HG03457 (cell line): ENCODE data around the gene ARMH1.

Experiments
- ATAC-seq: cut with Tn5 transposase; IDR thresholded peaks from one replicate; pipeline ENCODE4 v1.9.1; 2021; ENCODE audit warnings: moderate number of reproducible peaks; ENCODE audit not compliant: unreplicated experiment

The ARMH1 gene

DNA sequence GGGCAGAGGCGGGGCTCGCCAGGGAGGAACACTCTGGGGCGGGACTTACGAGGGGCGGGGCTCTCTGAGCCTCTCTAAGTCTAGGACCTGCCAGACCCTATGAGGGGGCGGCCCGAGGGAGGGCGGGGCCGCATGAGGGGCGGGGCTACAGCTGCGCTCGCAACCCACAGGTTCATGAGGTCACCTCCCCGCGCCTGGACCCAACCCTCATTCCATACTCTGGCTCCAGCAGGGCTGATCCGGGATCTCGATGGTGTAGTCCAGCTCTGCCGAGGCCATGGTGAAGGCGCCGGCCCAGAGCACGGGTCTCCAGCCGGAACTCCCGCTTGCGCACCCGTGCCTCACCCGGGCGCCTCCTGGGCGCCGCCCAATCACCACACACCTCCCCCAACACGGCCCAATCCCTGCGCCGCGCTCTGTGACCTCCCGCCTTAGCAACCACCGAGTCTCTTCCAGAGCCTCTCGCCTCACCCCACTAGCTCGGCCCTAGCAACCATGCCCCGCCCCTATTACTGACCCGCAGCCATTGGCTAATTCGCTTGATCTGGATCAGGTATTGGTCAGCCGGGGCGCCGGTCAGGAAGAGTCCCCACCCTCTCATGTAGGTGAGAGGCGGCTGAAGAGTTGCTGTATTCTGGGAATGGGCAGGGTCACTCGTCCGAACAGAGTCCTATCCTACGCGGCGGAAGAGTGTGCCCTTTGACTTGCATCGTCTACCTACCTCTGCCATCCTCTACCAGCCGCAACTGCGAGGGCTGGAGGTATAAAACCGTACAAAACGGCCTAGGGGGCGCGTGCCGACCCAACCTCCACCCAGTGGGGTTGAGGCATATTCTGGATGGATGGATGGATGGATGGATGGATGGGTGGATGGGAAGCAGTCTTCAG is at the start of gene ARMH1, which contains the start of gene TMEM53:
ARMH1 (plus strand) TSS at position 602 of the 888 bp plus-strand sequence. CDS start 14,984 bp downstream, outside the sequence.
TMEM53 (minus strand) TSS at position 369 of the 888 bp plus-strand sequence; CDS start at position 279, 90 bp downstream.
- ATAC-seq: peak; percentile 87

DNA sequence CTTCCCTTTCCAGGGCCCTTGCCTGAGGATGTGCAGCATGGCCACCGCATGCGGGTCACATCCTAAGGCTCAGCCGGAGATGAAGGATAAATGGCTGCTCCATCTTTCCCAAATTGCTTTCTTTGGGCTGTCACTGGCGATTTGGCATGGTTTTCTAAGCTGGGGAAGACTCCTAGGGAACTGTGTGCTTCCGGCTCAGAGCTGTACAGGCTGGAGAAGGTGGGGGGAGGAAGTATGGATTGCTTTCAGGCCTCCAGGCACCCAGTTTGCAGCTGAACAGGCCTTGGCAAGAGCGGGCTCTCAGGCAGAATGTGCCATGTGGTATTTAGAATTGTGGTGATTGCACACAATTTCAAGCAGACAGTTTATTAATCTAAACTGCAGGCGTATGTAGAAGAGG is 49.2 kb upstream of the ARMH1 start:
- no peak for ATAC-seq

DNA sequence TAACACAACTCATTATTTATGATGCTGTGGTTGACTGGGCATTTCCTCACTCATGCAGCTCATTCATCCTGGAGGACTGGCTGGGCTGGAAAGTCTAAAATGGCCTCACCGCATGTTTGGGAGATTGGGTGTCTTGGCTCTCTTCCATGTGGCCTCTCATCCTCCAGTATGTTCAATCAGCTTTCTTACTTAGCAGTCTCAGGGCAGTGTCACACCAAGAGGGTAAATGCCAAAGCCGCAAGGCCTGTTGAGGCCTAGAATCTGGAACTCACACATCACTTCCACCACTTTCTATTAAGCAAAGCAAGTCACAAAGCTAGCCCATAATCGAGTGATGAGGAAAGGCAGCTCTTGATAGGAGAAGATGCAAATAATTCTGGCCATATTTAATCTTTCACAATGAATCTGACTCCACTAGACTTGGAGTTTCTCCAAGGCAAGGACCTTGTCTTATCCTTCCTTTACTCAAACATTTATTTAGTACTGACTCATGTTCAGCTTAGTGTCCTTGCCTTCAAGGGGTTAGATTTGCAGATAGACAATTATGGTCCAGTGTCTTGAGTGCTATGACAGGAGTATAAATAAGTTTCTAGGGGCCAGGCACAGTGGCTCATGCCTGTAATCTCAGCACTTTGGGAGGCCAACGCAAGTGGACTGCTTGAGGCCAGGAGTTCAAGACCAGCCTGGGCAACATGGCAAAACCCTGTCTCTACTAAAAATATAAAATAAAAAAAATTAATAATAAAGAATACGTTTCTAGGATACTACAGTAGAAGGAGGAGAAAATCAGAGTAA is 45.4 kb upstream of the ARMH1 start:
- no peak for ATAC-seq

DNA sequence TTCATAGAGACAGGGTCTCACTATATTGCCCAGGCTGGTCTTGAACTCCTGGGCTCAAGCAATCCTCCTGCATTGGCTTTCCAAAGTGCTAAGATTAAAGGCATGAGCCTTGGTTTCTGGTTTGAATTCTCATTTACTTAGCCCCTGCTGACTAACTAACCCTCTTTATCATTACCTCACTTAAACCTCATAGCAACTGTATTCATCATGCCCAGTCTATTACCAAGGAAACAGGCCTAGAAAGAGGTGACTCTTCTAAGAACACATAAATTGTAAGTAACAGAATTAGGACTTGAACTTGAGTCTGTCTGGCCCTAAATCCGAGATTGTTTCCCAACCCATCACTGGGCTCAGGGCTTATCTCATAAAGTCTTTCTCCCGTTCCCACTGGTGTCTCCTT is 44.4 kb upstream of the ARMH1 start:
- no peak for ATAC-seq

DNA sequence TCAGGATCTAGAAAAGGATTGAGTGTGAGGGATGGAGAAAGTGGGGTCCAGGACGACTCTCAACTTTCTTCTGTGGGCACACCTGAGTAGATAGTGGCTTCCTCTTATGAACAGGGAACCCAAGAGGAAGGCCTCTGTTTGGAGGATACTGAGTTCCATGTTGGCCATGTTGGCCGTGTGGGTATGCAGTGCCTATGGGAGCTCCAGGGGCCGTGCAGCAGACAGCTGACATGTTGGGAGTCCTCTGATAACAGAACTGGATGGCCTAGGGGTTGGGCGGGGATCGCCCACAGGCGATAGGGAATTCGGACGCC is 43.2 kb upstream of the ARMH1 start:
- ATAC-seq: peak; percentile 16

DNA sequence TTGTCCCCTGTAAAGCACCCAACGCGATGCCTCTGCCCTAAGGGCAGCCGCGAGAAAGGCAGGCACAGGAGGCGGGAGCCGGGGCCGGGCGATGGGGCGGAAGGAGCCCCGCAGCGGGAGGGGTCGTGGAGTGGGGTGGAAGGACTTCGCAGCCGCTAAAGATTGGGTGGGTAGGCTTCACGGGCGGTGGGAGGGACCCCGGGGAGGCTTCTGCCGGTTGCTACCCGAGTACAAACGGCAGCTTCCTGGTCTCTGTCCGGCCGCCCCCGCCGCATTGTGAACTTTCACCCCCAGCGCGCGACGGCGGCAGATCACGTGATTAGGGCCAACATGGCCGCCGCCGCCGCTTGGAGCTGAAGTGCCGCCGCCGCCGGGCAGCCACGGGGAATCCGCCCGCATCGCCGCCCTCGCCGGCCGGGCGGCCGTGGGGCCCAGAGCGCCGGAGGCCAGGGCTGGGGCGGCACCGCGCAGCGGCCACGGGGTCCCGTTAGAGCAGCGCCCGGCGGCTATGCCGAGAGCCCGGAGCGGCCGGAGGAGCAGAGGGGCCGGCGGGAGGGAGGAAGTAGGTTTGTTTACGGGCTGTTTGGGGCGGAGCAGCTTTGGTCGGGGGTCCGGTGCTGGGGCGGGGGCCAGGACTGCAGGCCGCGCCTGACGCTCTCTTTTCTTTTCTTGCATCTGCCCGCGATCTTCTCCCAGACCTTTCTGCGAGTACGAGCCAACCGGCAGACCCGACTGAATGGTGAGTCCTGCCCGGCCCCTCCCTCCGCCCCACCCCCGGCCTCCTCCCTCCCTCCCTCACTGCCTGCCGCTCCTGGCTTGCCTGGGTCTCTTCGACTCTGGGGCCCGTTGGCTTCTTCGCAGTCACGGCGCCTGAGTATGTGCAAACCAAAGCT is 42.6 kb upstream of the ARMH1 start:
- ATAC-seq: peak; percentile 45

DNA sequence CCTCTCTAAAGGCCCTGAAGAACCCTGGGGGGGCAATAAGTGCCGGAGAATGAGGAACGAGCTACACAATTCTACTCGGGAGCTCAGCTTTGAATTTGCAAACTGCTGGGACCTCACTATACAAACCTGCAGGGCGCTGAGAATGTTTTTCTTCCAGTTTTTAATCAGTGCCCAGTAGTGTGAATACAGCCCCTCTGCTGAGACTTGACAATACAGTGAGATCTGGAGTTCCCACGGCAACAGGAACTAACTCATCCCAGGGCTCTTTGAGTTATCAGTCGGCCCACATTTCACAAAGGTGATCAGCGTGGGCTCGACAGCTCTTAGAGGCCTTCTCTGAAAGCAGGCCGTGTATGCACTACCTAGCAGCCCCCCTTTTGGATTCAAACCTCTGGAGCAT is 41.9 kb upstream of the ARMH1 start:
- no peak for ATAC-seq

DNA sequence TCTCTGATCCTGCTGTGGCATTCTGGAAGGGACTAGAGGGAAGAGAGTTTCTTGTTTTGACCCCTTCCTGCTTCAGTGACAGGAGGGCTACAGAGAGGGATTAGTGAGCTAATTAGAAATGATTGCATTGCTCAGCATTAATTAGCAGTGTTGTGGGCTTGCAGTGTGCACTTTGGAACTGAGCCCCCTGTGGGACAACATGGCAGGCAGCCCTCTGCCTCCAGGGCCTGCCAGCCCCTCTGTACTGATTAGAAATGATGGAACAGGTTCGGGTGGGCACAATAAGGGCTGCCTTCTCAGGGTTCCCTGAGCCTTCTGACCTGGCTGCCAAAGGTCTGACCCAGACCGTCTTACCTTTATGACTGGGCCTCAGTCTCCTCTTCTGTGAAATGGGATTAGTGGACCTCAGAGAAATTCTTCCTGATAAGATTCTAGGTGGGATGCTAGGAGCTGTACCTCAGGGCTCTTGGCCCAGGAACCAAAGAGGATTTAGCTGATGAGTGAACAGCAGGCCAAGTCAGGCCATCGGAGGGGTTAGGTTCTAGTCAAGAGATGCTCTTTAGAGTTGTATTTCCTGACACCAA is 39.8 kb upstream of the ARMH1 start:
- ATAC-seq: no peak

DNA sequence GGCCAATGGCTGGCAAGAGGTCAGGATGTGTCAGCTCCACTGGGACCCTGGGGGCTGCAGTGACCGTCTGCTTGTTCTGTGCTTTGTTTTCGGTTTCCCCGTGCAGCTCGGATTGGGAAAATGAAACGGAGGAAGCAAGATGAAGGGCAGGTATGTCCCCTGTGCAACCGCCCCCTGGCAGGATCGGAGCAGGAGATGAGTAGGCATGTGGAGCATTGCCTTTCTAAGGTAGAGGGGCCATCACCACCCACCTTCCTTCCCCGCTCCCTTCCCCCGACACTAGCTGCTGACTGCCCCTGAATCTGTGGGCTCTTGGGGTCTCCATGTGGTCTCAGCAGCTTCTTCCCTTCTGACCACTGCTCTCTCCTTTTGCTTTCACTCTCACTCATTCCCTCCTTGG is 39.1 kb upstream of the ARMH1 start:
- no peak for ATAC-seq

DNA sequence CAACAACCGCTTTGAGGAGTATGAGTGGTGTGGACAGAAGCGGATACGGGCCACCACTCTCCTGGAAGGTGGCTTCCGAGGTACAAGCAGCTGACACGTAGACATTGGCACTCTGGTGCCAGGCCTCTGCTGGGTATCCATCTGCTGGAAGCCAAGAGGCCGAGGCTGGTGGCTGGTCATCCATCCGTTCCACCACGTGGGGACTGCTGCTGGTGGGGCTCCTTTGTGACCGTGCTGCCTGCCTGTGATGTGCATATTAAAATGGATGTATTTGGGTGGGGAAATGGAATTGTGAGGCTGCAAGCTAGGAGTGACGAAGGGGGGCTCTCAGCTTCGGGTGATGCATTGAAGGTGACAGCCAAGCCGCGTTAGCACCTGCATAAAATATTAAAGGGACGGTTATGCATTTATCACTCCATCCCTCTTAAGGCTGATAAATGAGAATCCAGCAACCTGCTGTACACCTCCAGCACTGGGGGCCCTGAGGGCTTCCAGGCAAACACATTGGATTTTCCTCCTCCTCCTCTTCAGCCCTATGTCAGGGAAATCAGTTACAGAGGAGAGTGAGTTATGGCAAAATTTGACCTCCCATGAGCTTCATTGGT is 38.3 kb upstream of the ARMH1 start:
- ATAC-seq: no peak

DNA sequence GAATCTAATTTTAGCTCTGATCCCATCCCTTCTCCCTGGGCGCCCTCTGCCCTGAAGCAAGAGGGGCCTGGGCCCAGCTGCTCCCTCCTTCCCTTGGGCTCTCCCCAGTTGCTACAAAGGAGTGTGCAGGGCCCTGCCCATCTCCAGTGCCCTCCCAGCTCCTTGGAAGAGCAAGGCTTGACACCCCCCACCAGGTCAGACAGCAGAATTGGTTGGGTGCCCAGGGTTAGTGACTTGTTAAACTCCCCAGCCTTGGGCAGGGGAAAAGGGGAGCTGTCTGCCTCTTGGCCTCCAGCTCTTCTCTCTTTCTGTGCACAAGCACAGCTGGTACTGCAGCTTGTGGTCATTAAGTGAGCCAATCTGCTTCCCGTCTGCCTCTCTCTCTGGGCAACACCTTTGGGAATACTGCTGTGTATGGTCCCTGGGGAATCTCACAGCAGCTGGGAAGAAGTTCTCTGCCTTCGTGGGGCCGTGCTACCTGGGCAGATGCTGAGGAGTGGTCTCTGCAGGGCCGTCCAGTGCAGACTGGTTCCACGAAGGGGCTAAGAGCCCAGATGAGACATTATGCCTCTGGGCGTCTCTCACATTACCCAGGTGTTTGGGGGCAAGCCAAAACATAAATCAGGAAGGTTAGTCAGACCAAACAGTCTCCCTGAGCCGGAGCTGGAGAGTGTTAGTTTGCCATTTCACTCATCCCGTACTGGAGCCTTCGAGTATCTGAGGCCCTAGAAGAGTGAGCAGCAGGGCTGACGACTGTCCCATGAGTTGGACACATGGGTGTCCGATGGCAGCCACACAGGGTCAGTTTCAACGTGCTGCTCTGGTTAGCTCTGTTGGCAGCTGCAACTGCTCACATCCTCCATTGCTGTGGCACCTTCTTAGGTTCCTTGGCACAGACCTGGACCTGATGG is 37.6 kb upstream of the ARMH1 start:
- ATAC-seq: no peak

DNA sequence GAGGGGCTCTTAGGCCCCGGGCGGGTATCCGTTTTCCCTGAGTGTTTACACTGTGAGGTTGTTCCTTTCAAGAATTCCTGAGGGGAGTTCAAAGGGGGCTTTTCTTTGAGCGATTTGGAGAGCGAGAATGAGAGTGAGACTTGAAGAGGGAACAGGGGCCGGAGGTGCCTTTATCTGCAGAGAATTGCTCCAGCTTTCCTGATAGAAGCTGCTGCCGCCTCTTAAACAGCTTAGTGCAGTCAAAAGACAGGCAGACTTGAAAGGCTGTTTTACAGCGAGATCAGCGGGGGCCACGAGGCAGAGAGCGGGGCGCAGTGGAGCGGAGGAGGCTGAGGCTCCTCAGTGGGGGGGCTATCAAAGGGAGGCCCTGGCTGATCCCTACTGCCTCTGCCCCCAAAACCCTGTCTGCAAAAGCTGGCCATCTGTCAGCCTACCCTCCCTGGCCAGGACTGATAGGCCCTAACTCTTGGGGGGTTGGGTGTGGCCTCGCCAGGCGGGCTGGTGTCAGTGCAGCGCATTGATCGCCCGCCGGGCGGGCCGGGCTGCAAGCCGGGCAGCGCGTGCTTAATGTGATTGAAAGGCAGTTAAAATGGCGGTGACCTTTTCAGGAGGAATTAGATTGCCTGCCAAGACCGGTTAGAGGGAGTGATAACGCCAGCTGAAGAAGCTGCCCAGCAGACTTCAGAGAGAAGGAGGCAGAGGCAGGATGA is 36.7 kb upstream of the ARMH1 start:
- ATAC-seq: no peak

DNA sequence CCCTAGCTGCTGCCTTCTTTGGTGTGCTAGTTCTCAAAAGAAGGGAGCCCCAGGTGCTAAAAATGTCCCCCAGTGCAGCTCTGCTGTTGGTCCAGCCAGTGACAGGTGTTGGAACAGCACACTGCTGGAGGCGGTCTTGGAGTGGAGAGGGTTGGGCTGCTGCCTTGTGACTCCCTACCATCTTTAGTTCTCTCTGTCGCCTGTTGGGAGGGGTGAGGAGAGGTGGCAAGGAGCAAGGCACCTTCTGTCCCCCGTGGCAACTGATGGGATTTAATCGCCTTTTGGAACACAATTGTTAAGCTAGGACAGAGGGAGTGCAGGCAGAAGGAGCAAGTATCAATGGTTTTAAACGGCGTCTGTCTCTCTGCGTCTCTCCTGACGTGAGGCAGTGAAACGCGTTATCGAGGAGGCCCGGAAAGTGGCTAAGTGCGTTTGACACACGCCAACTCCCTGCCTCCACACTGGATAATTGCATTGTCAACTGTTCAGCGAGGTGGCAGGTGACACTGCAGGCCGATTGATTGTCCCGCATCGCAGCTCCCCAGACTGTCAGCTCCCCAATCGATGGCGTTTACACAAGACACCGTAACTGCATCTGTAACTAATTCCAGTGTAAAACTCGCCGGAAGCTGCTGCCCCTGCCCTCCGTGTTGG is 34.2 kb upstream of the ARMH1 start:
- ATAC-seq: no peak

DNA sequence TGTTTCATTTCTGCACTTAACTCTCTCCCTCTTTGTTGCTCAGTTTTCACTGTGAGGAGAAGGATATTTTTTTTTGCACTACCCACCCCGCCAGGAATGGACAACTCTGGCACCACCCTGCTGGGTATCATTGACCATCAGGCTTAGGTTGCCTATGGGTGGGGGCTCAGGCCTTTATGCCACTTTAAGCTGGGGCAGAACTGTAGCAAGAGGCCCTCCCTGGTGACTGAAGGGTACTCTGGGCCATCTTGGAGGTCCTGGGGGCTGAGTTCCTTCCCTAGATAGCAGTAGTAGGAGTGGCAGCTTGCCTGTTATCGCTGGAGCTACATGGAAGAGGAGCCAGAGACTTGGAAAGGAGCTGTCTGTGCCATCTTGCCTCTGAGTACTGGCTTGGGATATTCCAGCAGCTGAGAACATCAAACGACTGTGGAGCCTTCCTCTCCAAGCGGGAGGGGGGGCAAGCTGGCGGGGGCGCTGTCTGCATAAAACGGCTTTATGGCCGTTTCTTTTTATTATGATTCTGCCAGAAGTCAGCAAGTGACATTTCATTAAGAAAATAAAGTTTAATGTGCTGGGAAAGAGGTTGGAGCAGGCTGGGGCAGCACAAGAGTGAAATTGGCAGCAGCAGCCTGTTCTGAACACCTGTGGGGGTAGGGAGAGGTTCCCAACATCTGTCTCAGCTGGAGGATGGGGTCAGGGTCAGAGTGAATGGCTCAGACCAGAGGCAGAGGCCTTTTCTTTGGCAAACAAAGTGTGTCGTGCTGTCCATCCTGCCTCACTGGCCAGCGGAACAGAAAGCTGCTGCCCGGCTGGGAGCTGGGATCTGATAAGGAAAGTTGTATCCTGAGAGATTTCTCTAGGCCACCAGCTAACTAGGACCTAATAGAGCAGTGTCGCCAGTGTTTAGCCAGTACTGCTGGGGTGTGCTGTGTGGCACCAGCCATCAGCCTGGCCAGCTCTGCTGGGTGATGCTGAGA is 33.1 kb upstream of the ARMH1 start:
- no peak for ATAC-seq

DNA sequence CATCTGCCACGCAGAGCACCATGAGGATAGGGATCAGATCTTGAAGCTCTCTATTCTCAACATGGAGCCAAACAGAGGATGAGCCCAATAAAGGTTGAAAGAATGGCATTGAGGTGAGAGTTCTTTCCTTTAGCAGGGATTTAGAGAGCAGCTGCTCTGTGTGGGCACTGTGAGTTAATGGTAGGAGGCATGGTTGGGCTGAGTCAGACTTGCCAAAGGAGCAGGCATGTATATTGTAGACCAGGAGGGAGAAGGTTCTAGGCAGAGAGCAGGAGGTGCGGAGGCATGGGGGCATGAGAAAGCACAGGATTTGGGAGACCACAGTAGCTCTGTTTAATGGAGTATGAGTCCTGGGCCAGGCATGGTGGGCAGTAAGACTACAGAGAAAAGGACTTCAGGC is 32.3 kb upstream of the ARMH1 start:
- ATAC-seq: no peak

DNA sequence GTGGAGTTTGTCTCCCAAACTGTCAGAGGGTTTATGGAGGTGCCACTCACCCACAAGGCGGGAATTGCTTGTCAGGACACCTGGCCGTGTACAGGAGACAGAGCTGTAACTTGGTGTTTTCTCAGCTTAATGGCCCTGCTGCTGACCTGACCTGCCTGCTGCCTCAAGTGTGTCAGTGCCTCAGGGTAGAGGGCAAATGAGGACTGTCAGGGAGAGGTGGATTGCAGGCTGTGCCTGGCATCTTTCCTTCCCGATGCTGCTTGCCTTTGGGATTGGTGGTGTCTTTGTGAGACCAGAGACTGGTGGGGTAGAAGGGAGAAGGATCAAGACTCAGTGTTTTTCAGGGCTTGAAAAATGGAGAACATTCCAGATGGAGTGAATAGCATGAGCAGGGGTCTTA is 31.6 kb upstream of the ARMH1 start:
- ATAC-seq: no peak

DNA sequence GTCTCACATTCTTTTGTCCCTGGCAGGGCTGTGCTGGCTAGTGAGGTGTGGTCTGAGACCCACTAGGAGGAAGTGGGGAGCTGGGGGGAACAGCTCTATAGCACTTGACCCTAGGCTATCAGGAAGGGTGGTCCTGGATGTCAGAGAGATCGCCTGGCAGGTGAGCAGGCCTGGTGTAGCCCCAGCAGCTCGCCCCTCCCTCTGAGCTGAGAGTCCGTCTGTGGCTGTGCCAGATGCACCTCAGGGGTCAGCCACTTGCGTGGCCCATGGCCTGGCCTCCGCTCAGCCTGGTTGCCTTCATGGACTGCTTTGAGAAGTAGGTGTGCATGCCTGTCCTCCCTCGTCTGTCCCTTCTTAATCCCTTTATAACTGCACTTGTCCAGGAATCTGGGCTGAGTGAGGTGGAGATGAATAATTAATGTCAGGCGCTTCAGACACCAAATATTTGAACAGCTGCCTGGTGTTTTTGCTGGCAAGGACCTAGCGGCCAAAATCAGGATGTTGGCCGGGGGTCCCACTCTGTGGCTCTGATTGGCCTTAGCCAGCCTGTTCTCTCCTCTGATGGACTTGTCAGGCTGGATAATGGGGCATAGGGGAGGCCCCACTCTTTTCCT is 30.7 kb upstream of the ARMH1 start:
- no peak for ATAC-seq
